ENCODE results near the gene SNTG2.
"Not testable (repeated sequence)": the region's sequence is repeated elsewhere in the genome, so short reads cannot be mapped to it uniquely, and the experiment has no call there.

- TF ChIP-seq CTCF (IDR thresholded peaks at IDR 0.05); POLR2A (IDR thresholded peaks at IDR 0.05); POLR2AphosphoS5 (IDR thresholded peaks at IDR 0.05; ENCODE audit: insufficient read depth in 1 of 2, low read depth in 1 of 2): not testable (repeated sequence)
These were observed 464.3 kb downstream of the SNTG2 start for GRCh38 chr2:1414901-1415300.
